ENCODE data around the gene COL4A1.

- TF ChIP-seq TAF1 (IDR thresholded peaks at IDR 0.05; ENCODE audit: borderline replicate concordance, insufficient read depth, low read length), result no peak
- no peak for TF ChIP-seq REST (IDR thresholded peaks at IDR 0.05; ENCODE audit: insufficient read depth in 1 of 2, low read depth in 2 of 2, low read length in 2 of 2)
- TF ChIP-seq POLR2AphosphoS5 (IDR thresholded peaks at IDR 0.05; ENCODE audit: low read depth, low read length), result no peak
- TF ChIP-seq FOXP2 (optimal IDR thresholded peaks at IDR 0.05; ENCODE audit: borderline replicate concordance, extremely low read depth, extremely low read length, insufficient read depth), result no peak
Measured at GRCh38 chr13:110318920-110319319, 12.0 kb upstream of the COL4A1 start.
